Nephron progenitor cell (in vitro differentiated cells): ENCODE measurements around the gene RAE1.
A peak's percentile ranks its signal among the peaks of the same experiment; 100 is the strongest.

ENCODE experiments used
- DNase-seq: peaks from one replicate; pipeline ENCODE4 v3.0.0; 2021
- H3K27ac Mint-ChIP-seq: 2 replicates; pipeline ENCODE4 v1.8.0; 2021; ENCODE audit warnings: mild to moderate bottlenecking, moderate library complexity, mixed read lengths
- H3K27me3 Mint-ChIP-seq: 2 replicates; pipeline ENCODE4 v1.8.0; 2021; ENCODE audit warnings: mild to moderate bottlenecking, low read depth, mixed read lengths; ENCODE audit not compliant: poor library complexity
- H3K36me3 Mint-ChIP-seq: 2 replicates; pipeline ENCODE4 v1.8.0; 2021; ENCODE audit warnings: low read depth, mixed read lengths
- H3K4me1 Mint-ChIP-seq: 2 replicates; pipeline ENCODE4 v1.8.0; 2021; ENCODE audit warnings: mixed read lengths
- H3K4me3 Mint-ChIP-seq: 2 replicates; pipeline ENCODE4 v1.8.0; 2021; ENCODE audit warnings: mild to moderate bottlenecking, moderate library complexity, mixed read lengths
- H3K9me3 Mint-ChIP-seq: 2 replicates; pipeline ENCODE4 v1.8.0; 2021; ENCODE audit warnings: mild to moderate bottlenecking, moderate library complexity, mixed read lengths
- CTCF ChIP-seq: fragments of 200-600 bp; sonication (generic); IDR thresholded peaks from 2 replicates; pipeline ENCODE4 v1.5.0; 2021; ENCODE audit warnings: antibody characterized with exemption

The RAE1 gene, protein sequence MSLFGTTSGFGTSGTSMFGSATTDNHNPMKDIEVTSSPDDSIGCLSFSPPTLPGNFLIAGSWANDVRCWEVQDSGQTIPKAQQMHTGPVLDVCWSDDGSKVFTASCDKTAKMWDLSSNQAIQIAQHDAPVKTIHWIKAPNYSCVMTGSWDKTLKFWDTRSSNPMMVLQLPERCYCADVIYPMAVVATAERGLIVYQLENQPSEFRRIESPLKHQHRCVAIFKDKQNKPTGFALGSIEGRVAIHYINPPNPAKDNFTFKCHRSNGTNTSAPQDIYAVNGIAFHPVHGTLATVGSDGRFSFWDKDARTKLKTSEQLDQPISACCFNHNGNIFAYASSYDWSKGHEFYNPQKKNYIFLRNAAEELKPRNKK

GRCh38 chr20:57351042-57351783 lies at the start of gene RAE1:
TSS of gene RAE1 (plus strand) at chr20:57351255. CDS start at chr20:57354039, 2,784 bp downstream.
- DNase-seq, result peak; percentile 93
- H3K27me3 Mint-ChIP-seq, result peaks cover 4% of the 10 kb centered on the region
- H3K36me3 Mint-ChIP-seq, result peaks cover 30% of the 10 kb centered on the region
- H3K4me3 Mint-ChIP-seq, result peak within 1 kb of the TSS; percentile 93
- H3K9me3 Mint-ChIP-seq, result peaks cover 6% of the 10 kb centered on the region
- no peak for TF ChIP-seq CTCF
- peak within 1 kb of the TSS; percentile 66 for H3K27ac Mint-ChIP-seq
- peaks cover 21% of the 10 kb centered on the region for H3K4me1 Mint-ChIP-seq

GRCh38 chr20:57306747-57307146 lies 44.3 kb upstream of the RAE1 start:
- TF ChIP-seq CTCF, result no peak
- no peak overlapping the region for H3K4me3 Mint-ChIP-seq
- H3K27me3 Mint-ChIP-seq, result peaks cover 10% of the 10 kb centered on the region
- H3K27ac Mint-ChIP-seq, result no peak overlapping the region
- no peak for DNase-seq
- H3K36me3 Mint-ChIP-seq, result no peaks in the 10 kb centered on the region
- H3K4me1 Mint-ChIP-seq, result peaks cover 19% of the 10 kb centered on the region
- H3K9me3 Mint-ChIP-seq, result no peaks in the 10 kb centered on the region

DNA sequence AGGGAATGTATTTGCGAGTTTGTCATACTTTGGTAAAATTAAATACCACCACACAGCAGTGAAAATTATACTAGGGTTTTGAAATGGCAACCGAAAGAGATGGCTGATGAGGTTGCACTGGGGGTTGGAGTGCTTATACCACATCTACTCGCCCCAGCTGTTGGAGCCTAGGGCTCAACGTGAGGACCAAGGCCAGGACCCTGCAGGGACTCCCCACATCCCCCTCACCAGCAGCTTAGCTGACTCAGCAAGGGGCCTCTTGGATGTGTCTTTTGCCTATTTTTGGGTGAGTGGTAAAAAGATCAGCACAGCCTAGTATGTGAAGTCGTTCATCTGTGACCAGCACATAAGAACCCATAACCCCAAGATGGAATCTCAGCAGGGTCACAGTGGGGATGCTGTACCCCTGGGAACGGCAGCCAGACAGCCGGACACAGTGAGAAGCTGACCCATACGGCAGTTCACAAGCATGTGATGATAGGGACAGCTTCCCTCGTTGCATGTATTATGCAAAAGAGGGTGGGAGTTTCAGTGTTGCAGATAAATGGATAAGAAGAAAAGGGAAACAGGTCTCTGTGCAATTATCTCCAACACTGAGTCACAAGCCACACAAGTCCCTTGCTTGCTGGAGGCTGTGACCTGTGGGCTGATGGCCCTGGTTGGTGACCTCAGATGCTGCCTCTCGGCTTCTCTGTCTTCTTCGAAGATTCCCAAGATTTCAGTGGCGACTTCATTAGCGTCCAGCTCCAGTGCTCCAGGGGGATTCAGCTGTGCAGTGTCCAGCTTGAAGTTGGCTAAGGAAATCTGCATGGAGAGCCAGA lies 42.4 kb upstream of the RAE1 start:
- Mint-ChIP-seq H3K4me3 (no peak overlapping the region), H3K36me3 (no peaks in the 10 kb centered on the region), H3K27ac (peak overlapping the region; percentile 5), H3K9me3 (no peaks in the 10 kb centered on the region), H3K27me3 (peaks cover 10% of the 10 kb centered on the region), H3K4me1 (peaks cover 19% of the 10 kb centered on the region)
- TF ChIP-seq CTCF, result no peak
- no peak for DNase-seq

DNA sequence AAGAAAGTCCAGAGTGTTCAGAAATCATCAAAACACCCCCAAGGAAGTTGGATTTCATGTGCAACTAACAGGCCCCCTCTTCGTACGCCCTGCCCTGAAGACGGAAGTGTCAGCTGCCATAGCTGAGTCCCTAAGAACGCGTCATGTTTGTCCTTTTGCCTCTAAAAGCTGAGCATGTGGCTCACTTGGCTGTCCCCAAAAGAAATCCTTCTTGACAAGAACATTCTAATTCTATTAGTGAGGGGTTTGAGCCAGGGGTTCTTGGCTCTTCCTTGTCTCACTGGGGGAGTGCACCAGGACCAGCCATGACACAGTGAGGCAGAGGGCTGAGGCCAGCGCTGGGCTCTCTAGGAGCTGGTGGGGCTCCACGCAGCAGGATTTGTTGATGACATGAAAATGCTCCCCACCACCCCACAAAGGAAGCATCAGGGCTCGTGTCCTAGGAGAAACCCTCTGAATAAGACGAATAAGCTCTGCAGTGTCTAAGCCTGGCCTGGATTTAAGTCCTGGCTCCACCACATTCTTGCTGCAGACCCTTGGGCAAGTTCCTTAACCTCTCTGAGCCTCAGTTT lies 41.4 kb upstream of the RAE1 start:
- H3K36me3 Mint-ChIP-seq, result no peaks in the 10 kb centered on the region

More for the DNA sequence above, 41.4 kb upstream of the RAE1 start:
- Mint-ChIP-seq H3K27me3 (peaks cover 11% of the 10 kb centered on the region), H3K4me1 (peaks cover 19% of the 10 kb centered on the region), H3K4me3 (no peak overlapping the region), H3K27ac (no peak overlapping the region), H3K9me3 (no peaks in the 10 kb centered on the region)
- no peak for TF ChIP-seq CTCF
- DNase-seq, result no peak
